Stimulated activated CD4-positive, alpha-beta T cell treated with anti-CD3 and anti-CD28 coated beads, Interleukin-4, amount 100 ng/mL, for 24 hours (primary cell): Measurements from ENCODE around the gene ZNHIT1.

Source experiments
- DNase-seq: peaks from one replicate; pipeline ENCODE4 v3.0.0-alpha.2; 2020

Gene ZNHIT1

GRCh38 chr7:101217388-101218235, at the start of gene ZNHIT1, which contains the start of gene PLOD3:
TSS of gene ZNHIT1 (plus strand) at chr7:101218165. CDS start at chr7:101218196, 31 bp downstream.
TSS of gene PLOD3 (minus strand) at chr7:101217581. CDS start at chr7:101217274, 307 bp downstream.
- peak; percentile 97 for DNase-seq

GRCh38 chr7:101168412-101169049, 49.4 kb upstream of the ZNHIT1 start:
- DNase-seq, result no peak

GRCh38 chr7:101169110-101169837, 48.7 kb upstream of the ZNHIT1 start:
- no peak for DNase-seq

GRCh38 chr7:101169838-101170551, 48.0 kb upstream of the ZNHIT1 start:
- DNase-seq, result peak; percentile 80

- DNase-seq, result no peak
Measured at GRCh38 chr7:101170617-101171441, 47.1 kb upstream of the ZNHIT1 start.

GRCh38 chr7:101171442-101171837, 46.5 kb upstream of the ZNHIT1 start:
- DNase-seq, result no peak

GRCh38 chr7:101172005-101172853, 45.7 kb upstream of the ZNHIT1 start:
- DNase-seq, result no peak

- DNase-seq, result no peak
Measured at GRCh38 chr7:101172854-101173751, 44.9 kb upstream of the ZNHIT1 start.

GRCh38 chr7:101173752-101174244, 44.2 kb upstream of the ZNHIT1 start:
- peak; percentile 61 for DNase-seq

GRCh38 chr7:101174322-101174854, 43.6 kb upstream of the ZNHIT1 start:
- no peak for DNase-seq

- no peak for DNase-seq
Measured at GRCh38 chr7:101175664-101176063, 42.3 kb upstream of the ZNHIT1 start.

- no peak for DNase-seq
Measured at GRCh38 chr7:101177644-101178043, 40.3 kb upstream of the ZNHIT1 start.

- no peak for DNase-seq
Measured at GRCh38 chr7:101179117-101179516, 38.8 kb upstream of the ZNHIT1 start.

GRCh38 chr7:101179713-101180112, 38.3 kb upstream of the ZNHIT1 start:
- no peak for DNase-seq

GRCh38 chr7:101180130-101180755, 37.7 kb upstream of the ZNHIT1 start, which contains the start of gene NAT16:
TSS of gene NAT16 (minus strand) at chr7:101180293. CDS start at chr7:101174807, 5,486 bp downstream.
- DNase-seq, result no peak

GRCh38 chr7:101185258-101185839, 32.6 kb upstream of the ZNHIT1 start:
- no peak for DNase-seq

- no peak for DNase-seq
Measured at GRCh38 chr7:101186194-101186593, 31.8 kb upstream of the ZNHIT1 start.

GRCh38 chr7:101186844-101187428, 31.0 kb upstream of the ZNHIT1 start:
- DNase-seq, result no peak
